AG09309 (cell line): Measurements from ENCODE around the gene SIGLEC5.

Experiments
- DNase-seq: peaks from one replicate; pipeline ENCODE4 v3.0.0-alpha.2; 2010; ENCODE audit warnings: low read depth
- H3K4me3 ChIP-seq: 2 replicates; pipeline ENCODE4 v1.5.1; 2011; ENCODE audit warnings: mild to moderate bottlenecking, low read depth, low read length, moderate library complexity; ENCODE audit not compliant: control insufficient read depth
- TF ChIP-seq, protein P1 (sequence below): IDR thresholded peaks from 2 replicates; pipeline ENCODE4 v1.5.1; 2011; ENCODE audit warnings: mild to moderate bottlenecking, low read depth, low read length, inconsistent platforms; ENCODE audit not compliant: insufficient read depth, control insufficient read depth; ENCODE audit errors: missing control alignments

The SIGLEC5 gene

DNA sequence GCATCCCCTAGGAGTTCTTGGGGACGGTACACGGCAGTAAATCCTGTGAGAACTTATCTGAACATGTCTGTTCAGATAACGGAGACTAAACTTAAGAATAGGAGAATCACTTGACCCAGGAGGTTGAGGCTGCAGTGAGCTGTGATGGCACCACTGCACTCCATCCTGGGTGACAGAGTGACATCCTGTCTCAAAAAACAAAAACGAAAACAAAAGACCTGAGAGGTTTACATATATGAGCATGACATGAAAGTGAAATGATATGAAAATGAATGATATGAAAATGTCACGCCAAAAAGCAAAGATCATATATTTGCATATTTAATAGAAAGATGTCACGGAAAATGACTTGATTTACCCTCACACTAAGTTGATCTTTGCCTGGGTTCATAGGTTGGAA lies 53.4 kb downstream of the SIGLEC5 start:
- no peak overlapping the region for H3K4me3 ChIP-seq
- DNase-seq = no peak
- TF ChIP-seq, protein P1, sequence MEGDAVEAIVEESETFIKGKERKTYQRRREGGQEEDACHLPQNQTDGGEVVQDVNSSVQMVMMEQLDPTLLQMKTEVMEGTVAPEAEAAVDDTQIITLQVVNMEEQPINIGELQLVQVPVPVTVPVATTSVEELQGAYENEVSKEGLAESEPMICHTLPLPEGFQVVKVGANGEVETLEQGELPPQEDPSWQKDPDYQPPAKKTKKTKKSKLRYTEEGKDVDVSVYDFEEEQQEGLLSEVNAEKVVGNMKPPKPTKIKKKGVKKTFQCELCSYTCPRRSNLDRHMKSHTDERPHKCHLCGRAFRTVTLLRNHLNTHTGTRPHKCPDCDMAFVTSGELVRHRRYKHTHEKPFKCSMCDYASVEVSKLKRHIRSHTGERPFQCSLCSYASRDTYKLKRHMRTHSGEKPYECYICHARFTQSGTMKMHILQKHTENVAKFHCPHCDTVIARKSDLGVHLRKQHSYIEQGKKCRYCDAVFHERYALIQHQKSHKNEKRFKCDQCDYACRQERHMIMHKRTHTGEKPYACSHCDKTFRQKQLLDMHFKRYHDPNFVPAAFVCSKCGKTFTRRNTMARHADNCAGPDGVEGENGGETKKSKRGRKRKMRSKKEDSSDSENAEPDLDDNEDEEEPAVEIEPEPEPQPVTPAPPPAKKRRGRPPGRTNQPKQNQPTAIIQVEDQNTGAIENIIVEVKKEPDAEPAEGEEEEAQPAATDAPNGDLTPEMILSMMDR = no peak

- TF ChIP-seq, protein P1 = no peak
- H3K4me3 ChIP-seq = no peak overlapping the region
- DNase-seq = no peak
These were observed 56.9 kb downstream of the SIGLEC5 start for GRCh38 chr19:51573331-51573730.

GRCh38 chr19:51572908-51573307 lies 57.3 kb downstream of the SIGLEC5 start:
- H3K4me3 ChIP-seq = no peak overlapping the region
- DNase-seq = peak; percentile 20
- TF ChIP-seq, protein P1 = no peak

GRCh38 chr19:51572410-51572809 lies 57.8 kb downstream of the SIGLEC5 start:
- DNase-seq = no peak

DNA sequence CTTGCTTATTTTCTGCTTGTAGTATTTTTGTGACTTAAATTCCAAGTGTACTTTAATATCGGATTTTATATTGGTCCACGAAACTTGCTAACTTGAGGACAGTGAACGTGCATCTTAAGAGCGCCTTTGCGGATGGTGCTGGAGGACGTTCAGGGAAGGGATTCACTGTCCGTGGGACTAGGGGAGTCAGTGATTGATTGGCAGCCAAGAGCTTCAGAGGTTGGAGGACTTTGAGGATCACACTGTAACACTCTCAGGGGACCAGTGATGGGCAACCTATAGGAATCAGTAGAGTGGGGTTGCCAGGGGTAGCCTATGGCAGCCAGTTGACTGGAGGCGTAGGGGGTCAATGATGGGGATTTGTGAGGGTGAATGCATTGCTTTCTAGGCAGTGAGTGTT lies 58.6 kb downstream of the SIGLEC5 start:
- H3K4me3 ChIP-seq = peak overlapping the region; percentile 83
- DNase-seq = no peak
- TF ChIP-seq, protein P1 = no peak

More at GRCh38 chr19:51572410-51572809, 57.8 kb downstream of the SIGLEC5 start:
- peak overlapping the region; percentile 83 for H3K4me3 ChIP-seq
- TF ChIP-seq, protein P1 = no peak

DNA sequence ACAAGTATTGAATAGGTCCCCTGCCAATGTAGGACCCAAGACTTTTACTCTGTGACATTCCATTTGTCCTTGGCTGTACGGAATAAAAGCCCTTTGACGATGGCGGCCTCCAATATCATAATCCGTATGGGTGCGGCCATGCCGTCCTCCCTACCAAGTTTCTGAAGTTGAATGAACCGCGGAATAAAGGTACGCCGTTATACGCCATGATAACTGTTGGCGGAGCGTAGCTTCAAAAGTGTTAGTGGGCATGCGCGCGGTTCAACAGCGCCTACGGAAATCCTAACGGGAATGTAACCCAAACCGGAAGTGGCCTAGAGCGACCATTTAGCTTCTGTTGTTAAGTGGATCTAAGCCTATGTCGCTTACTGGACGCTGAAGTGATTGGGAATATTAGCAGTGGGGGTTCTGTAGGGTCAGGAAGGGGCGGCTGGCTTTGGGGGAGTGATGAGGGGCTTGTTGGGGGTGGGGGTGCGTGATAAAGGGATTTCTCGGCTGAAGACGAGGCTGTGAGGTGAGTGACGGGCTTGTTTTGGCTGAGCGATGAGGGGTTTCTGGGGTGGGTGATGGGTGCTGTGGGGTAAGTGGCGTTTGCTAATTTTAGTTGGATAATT lies 59.1 kb downstream of the SIGLEC5 start, which contains the start of gene ZNF175:
TSS of gene ZNF175 (plus strand) at position 322 of the 614 bp plus-strand sequence. CDS start 2,047 bp downstream, outside the sequence.
- peak within 1 kb of the TSS; percentile 83 for H3K4me3 ChIP-seq
- peak; percentile 83 for DNase-seq
- TF ChIP-seq, protein P1 = no peak
